Mesenchymal stem cell (in vitro differentiated cells and primary cell): Measurements from ENCODE around the gene SNRNP25.

Experiments
- DNase-seq: peaks from one replicate; pipeline ENCODE4 v3.0.0-alpha.2; 2013
- H2AFZ ChIP-seq: one replicate; pipeline ENCODE4 v1.6.1; 2013; ENCODE audit warnings: low read depth, mild to moderate bottlenecking, control low read depth, inconsistent platforms, low read length, moderate library complexity
- H2AK5ac ChIP-seq: 2 replicates; pipeline ENCODE4 v1.6.1; 2013; ENCODE audit warnings: low read length, moderate library complexity, mild to moderate bottlenecking, inconsistent platforms; ENCODE audit not compliant: severe bottlenecking
- H2BK120ac ChIP-seq: one replicate; pipeline ENCODE4 v1.6.1; 2013; ENCODE audit warnings: low read depth, mild to moderate bottlenecking, inconsistent platforms, low read length, moderate library complexity
- H2BK12ac ChIP-seq, 2 experiments: one replicate each; pipeline ENCODE4 v1.6.1; 2013; ENCODE audit warnings: inconsistent platforms in 2 of 2, low read length in 2 of 2, mild to moderate bottlenecking in 2 of 2, moderate library complexity in 2 of 2, control low read depth in 1 of 2
- H2BK15ac ChIP-seq: one replicate; pipeline ENCODE4 v1.6.1; 2013; ENCODE audit warnings: mild to moderate bottlenecking, low read depth, inconsistent platforms; ENCODE audit not compliant: poor library complexity, severe bottlenecking
- H2BK5ac ChIP-seq: 2 replicates; pipeline ENCODE4 v1.6.1; 2013; ENCODE audit warnings: low read depth, mild to moderate bottlenecking, low read length, control low read depth, inconsistent platforms; ENCODE audit not compliant: poor library complexity, severe bottlenecking
- H3K14ac ChIP-seq, 2 experiments: one replicate each; pipeline ENCODE4 v1.6.1; 2013; ENCODE audit warnings: inconsistent platforms in 2 of 2, low read length in 2 of 2, control low read depth in 1 of 2, mild to moderate bottlenecking in 1 of 2, moderate library complexity in 1 of 2
- H3K18ac ChIP-seq, 2 experiments: one replicate each; pipeline ENCODE4 v1.6.1; 2013; ENCODE audit warnings: inconsistent platforms in 2 of 2, low read length in 2 of 2, control low read depth in 1 of 2, low read depth in 1 of 2, mild to moderate bottlenecking in 1 of 2
- H3K23ac ChIP-seq, 2 experiments: one replicate each; pipeline ENCODE4 v1.6.1; 2013; ENCODE audit warnings: inconsistent platforms in 2 of 2, low read length in 2 of 2, mild to moderate bottlenecking in 2 of 2, moderate library complexity in 2 of 2, control low read depth in 1 of 2
- H3K27ac ChIP-seq: 2 replicates; pipeline ENCODE4 v1.5.1; 2013; ENCODE audit warnings: mild to moderate bottlenecking, moderate library complexity, low read length, control low read depth, inconsistent platforms; ENCODE audit not compliant: poor library complexity, severe bottlenecking
- H3K27me3 ChIP-seq, 2 experiments: 2 replicates each; pipeline versions ENCODE4 v1.6.1 to v1.7.0; 2013; ENCODE audit warnings: low read length in 2 of 2, mild to moderate bottlenecking in 2 of 2, moderate library complexity in 2 of 2, control low read depth in 1 of 2, inconsistent platforms in 1 of 2; ENCODE audit not compliant: control insufficient read depth in 1 of 2, insufficient read depth in 1 of 2
- H3K36me3 ChIP-seq, 2 experiments: 2 replicates each; pipeline versions ENCODE4 v1.6.1 to v1.7.0; 2013; ENCODE audit warnings: low read length in 2 of 2, control low read depth in 1 of 2, inconsistent platforms in 1 of 2, low read depth in 1 of 2, mild to moderate bottlenecking in 1 of 2; ENCODE audit not compliant: insufficient read depth in 2 of 2, control insufficient read depth in 1 of 2
- H3K4ac ChIP-seq, 2 experiments: one replicate each; pipeline ENCODE4 v1.6.1; 2013; ENCODE audit warnings: inconsistent platforms in 2 of 2, low read length in 2 of 2, mild to moderate bottlenecking in 2 of 2, moderate library complexity in 2 of 2, control low read depth in 1 of 2, low read depth in 1 of 2
- H3K4me1 ChIP-seq: 2 replicates; pipeline ENCODE4 v1.6.1; 2013; ENCODE audit warnings: low read depth, low read length, control low read depth; ENCODE audit not compliant: control insufficient read depth, insufficient read depth
- H3K4me2 ChIP-seq: 2 replicates; pipeline ENCODE4 v1.6.1; 2013; ENCODE audit warnings: low read length, mild to moderate bottlenecking, inconsistent platforms; ENCODE audit not compliant: poor library complexity, severe bottlenecking
- H3K4me3 ChIP-seq, 2 experiments: 2 replicates each; pipeline versions ENCODE4 v1.5.1 to v1.7.0; 2013; ENCODE audit warnings: low read length in 2 of 2, mild to moderate bottlenecking in 2 of 2, control low read depth in 1 of 2, low read depth in 1 of 2; ENCODE audit not compliant: insufficient read depth in 1 of 2
- H3K79me1 ChIP-seq: replicated peaks from 2 replicates; pipeline ENCODE4 v1.6.1; 2013; ENCODE audit warnings: mild to moderate bottlenecking, control low read depth, low read length, inconsistent platforms; ENCODE audit not compliant: poor library complexity, severe bottlenecking
- H3K9ac ChIP-seq: 2 replicates; pipeline ENCODE4 v1.7.0; 2013; ENCODE audit warnings: mild to moderate bottlenecking, low read length, moderate library complexity
- H3K9me3 ChIP-seq: 2 replicates; pipeline ENCODE4 v1.7.0; 2013; ENCODE audit warnings: mild to moderate bottlenecking, low read length; ENCODE audit not compliant: control insufficient read depth
- H4K8ac ChIP-seq: one replicate; pipeline ENCODE4 v1.6.1; 2013; ENCODE audit warnings: inconsistent platforms, mild to moderate bottlenecking, low read length, moderate library complexity
- H4K91ac ChIP-seq: one replicate; pipeline ENCODE4 v1.6.1; 2013; ENCODE audit warnings: mild to moderate bottlenecking, low read length, inconsistent platforms
- WGBS: methylation state at CpG from one replicate; pipeline ENCODE4 v1.1.7; 2013; ENCODE audit warnings: mixed read lengths; 5-methylcytosine and 5-hydroxymethylcytosine counted together

Gene SNRNP25

GRCh38 chr16:64914-65255 is 11.3 kb downstream of the SNRNP25 start:
- Histone ChIP-seq H3K4me2 (no peak overlapping the region), H4K8ac (no peak overlapping the region), H3K18ac (no peak overlapping the region), H3K36me3 (peaks cover 55 to 91% of the 10 kb centered on the region in 2 experiments), H2BK5ac (no peak overlapping the region), H3K4ac (no peak overlapping the region), H3K27ac (no peak overlapping the region), H3K27me3 (no peaks in the 10 kb centered on the region), H3K23ac (no peak overlapping the region), H3K4me3 (no peak overlapping the region), H3K4me1 (peaks cover 52% of the 10 kb centered on the region), H2AFZ (no peak overlapping the region), H2BK12ac (no peak overlapping the region), H3K9ac (no peak overlapping the region), H3K14ac (no peak overlapping the region), H4K91ac (no peak overlapping the region), H3K79me1 (peaks cover 38% of the 10 kb centered on the region), H3K9me3 (no peaks in the 10 kb centered on the region), H2BK15ac (no peak overlapping the region), H2BK120ac (no peak overlapping the region), H2AK5ac (no peak overlapping the region)
- no peak for DNase-seq
- WGBS: 95% methylated on average over 9 of the region's 9 CpGs

GRCh38 chr16:65745-66144 is 12.1 kb downstream of the SNRNP25 start:
- Histone ChIP-seq H3K79me1 (peaks cover 38% of the 10 kb centered on the region), H2AFZ (no peak overlapping the region), H2BK5ac (no peak overlapping the region), H3K4ac (peak overlapping the region; percentile 37 to 83), H2BK15ac (no peak overlapping the region), H2AK5ac (no peak overlapping the region), H2BK120ac (no peak overlapping the region), H3K27ac (no peak overlapping the region), H3K36me3 (peaks cover 46 to 91% of the 10 kb centered on the region in 2 experiments), H4K8ac (no peak overlapping the region), H3K9me3 (no peaks in the 10 kb centered on the region), H3K18ac (peak overlapping the region; percentile 16 to 48), H3K23ac (no peak overlapping the region), H3K9ac (no peak overlapping the region), H3K4me2 (no peak overlapping the region), H2BK12ac (peak overlapping the region in 1 of 2 experiments; percentile 19), H3K14ac (peak overlapping the region in 1 of 2 experiments; percentile 36), H3K4me3 (no peak overlapping the region), H4K91ac (peak overlapping the region; percentile 35), H3K27me3 (no peaks in the 10 kb centered on the region), H3K4me1 (peaks cover 60% of the 10 kb centered on the region)
- 21% methylated on average over 17 of the region's 17 CpGs for WGBS
- peak; percentile 73 for DNase-seq

- Histone ChIP-seq H3K18ac (peak overlapping the region; percentile 37 to 48), H3K4me1 (peaks cover 65% of the 10 kb centered on the region), H3K27ac (no peak overlapping the region), H3K9me3 (no peaks in the 10 kb centered on the region), H2BK12ac (peak overlapping the region in 1 of 2 experiments; percentile 55), H3K36me3 (peaks cover 40 to 83% of the 10 kb centered on the region in 2 experiments), H2BK5ac (no peak overlapping the region), H3K4ac (peak overlapping the region in 1 of 2 experiments; percentile 37), H3K79me1 (peaks cover 38% of the 10 kb centered on the region), H3K4me2 (no peak overlapping the region), H2BK120ac (no peak overlapping the region), H3K14ac (peak overlapping the region in 1 of 2 experiments; percentile 80), H2AK5ac (peak overlapping the region; percentile 38), H4K91ac (peak overlapping the region; percentile 67), H3K23ac (peak overlapping the region in 1 of 2 experiments; percentile 66), H3K9ac (peak overlapping the region; percentile 92), H3K4me3 (no peak overlapping the region), H2AFZ (no peak overlapping the region), H4K8ac (no peak overlapping the region), H2BK15ac (peak overlapping the region; percentile 15), H3K27me3 (no peaks in the 10 kb centered on the region)
- DNase-seq: no peak
- 88% methylated on average over 13 of the region's 13 CpGs for WGBS
Measured at GRCh38 chr16:66309-67182, 12.9 kb downstream of the SNRNP25 start.

GRCh38 chr16:67183-67791 is 13.7 kb downstream of the SNRNP25 start:
- peak overlapping the region in 1 of 2 experiments; percentile 88 for H3K18ac ChIP-seq
- peak overlapping the region in 1 of 2 experiments; percentile 80 for H3K14ac ChIP-seq
- H3K36me3 ChIP-seq: peaks cover 33 to 75% of the 10 kb centered on the region in 2 experiments
- WGBS: 93% methylated on average over 10 of the region's 10 CpGs
- no peak overlapping the region for H2BK5ac ChIP-seq
- peak overlapping the region; percentile 9 to 22 for H3K4ac ChIP-seq
- peak overlapping the region; percentile 92 for H3K9ac ChIP-seq
- no peak overlapping the region for H2BK120ac ChIP-seq
- no peak overlapping the region for H3K27ac ChIP-seq
- H3K27me3 ChIP-seq: no peaks in the 10 kb centered on the region
- DNase-seq: no peak
- peaks cover 35% of the 10 kb centered on the region for H3K79me1 ChIP-seq
- H2AFZ ChIP-seq: no peak overlapping the region
- peak overlapping the region; percentile 20 for H2AK5ac ChIP-seq
- peak overlapping the region; percentile 4 for H4K8ac ChIP-seq
- no peaks in the 10 kb centered on the region for H3K9me3 ChIP-seq
- no peak overlapping the region for H3K4me2 ChIP-seq
- H2BK15ac ChIP-seq: peak overlapping the region; percentile 6
- H4K91ac ChIP-seq: peak overlapping the region; percentile 5
- H3K23ac ChIP-seq: peak overlapping the region in 1 of 2 experiments; percentile 23
- peak overlapping the region; percentile 29 to 75 for H2BK12ac ChIP-seq
- peaks cover 65% of the 10 kb centered on the region for H3K4me1 ChIP-seq
- peak overlapping the region in 1 of 2 experiments; percentile 23 for H3K4me3 ChIP-seq
